MM.1S (cell line): ENCODE data around the gene RYR2.

Experiments
- EZH2 ChIP-seq: fragments of 300-600 bp; sonication (generic); optimal IDR thresholded peaks from 2 replicates; pipeline ENCODE3; 2017; ENCODE audit warnings: low read depth, mild to moderate bottlenecking, antibody characterized with exemption, low read length, mixed read lengths
- EZH2phosphoT487 ChIP-seq: fragments of 300-600 bp; sonication (generic); IDR thresholded peaks from 2 replicates; pipeline ENCODE4 v1.6.1; 2018; ENCODE audit warnings: antibody characterized with exemption, low read length
- TF ChIP-seq, protein P1 (sequence below): fragments of 300-600 bp; sonication (generic); IDR thresholded peaks from 2 replicates; pipeline ENCODE4 v1.5.1; 2016; ENCODE audit warnings: antibody characterized with exemption, low read length, mixed read lengths

DNA sequence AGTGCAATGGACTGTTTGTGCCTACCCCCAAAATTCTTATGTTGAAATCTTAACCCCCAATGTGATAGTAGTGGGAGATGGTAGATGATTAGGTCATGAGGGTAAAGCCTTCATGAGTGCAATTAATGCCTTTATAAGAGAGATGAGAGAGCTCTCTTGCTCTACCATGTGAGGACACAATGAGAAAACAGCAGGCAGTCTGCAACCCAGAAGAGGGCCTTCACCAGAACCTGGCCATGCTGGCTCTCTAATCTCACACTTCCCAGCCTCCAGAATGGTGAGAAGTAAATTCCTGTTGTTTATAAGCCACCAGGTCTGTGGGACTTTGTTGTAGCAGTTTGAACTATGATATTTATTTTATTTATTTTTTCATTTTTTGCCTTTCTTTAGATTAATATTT is 21.0 kb downstream of the RYR2 start:
- TF ChIP-seq, protein P1, sequence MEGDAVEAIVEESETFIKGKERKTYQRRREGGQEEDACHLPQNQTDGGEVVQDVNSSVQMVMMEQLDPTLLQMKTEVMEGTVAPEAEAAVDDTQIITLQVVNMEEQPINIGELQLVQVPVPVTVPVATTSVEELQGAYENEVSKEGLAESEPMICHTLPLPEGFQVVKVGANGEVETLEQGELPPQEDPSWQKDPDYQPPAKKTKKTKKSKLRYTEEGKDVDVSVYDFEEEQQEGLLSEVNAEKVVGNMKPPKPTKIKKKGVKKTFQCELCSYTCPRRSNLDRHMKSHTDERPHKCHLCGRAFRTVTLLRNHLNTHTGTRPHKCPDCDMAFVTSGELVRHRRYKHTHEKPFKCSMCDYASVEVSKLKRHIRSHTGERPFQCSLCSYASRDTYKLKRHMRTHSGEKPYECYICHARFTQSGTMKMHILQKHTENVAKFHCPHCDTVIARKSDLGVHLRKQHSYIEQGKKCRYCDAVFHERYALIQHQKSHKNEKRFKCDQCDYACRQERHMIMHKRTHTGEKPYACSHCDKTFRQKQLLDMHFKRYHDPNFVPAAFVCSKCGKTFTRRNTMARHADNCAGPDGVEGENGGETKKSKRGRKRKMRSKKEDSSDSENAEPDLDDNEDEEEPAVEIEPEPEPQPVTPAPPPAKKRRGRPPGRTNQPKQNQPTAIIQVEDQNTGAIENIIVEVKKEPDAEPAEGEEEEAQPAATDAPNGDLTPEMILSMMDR: no peak
- no peak for TF ChIP-seq EZH2
- TF ChIP-seq EZH2phosphoT487: no peak
